Natural killer cell (primary cell): ENCODE data around the gene MT1X. TPM values are rescaled to one million over a fixed set of nuclear protein-coding genes. Genes with fewer than 3 reads are reported as not detected.

ENCODE experiments used
- ATAC-seq, 3 donors: fragments of 150-1000 bp in 2 of 3; fragments of 200-7000 bp in 1 of 3; cut with Tn5 transposase; 1 replicate in 1 of 3; 2 replicates in 2 of 3; pipeline ENCODE4 v1.10.0; 2021; ENCODE audit warnings: mild to moderate bottlenecking in 2 of 3, moderate library complexity in 2 of 3
- DNase-seq, 2 donors: peaks; one replicate each; pipeline versions ENCODE4 v3.0.0 to v3.0.0-alpha.2; 2013 to 2021; ENCODE audit warnings: mixed read lengths in 1 of 2
- H3K27ac ChIP-seq: one replicate; pipeline ENCODE4 v1.5.1; 2013; ENCODE audit warnings: mild to moderate bottlenecking, low read length
- H3K27me3 ChIP-seq: one replicate; pipeline ENCODE4 v1.6.1; 2013; ENCODE audit warnings: low read length; ENCODE audit not compliant: control insufficient read depth, insufficient read depth
- H3K36me3 ChIP-seq: one replicate; pipeline ENCODE4 v1.6.1; 2013; ENCODE audit warnings: low read length; ENCODE audit not compliant: control insufficient read depth, insufficient read depth
- H3K4me1 ChIP-seq: one replicate; pipeline ENCODE4 v1.6.1; 2013; ENCODE audit warnings: low read length; ENCODE audit not compliant: control insufficient read depth, insufficient read depth
- H3K4me3 ChIP-seq: one replicate; pipeline ENCODE4 v1.5.1; 2013; ENCODE audit warnings: low read length
- H3K9me3 ChIP-seq: one replicate; pipeline ENCODE4 v1.6.1; 2013; ENCODE audit warnings: low read length; ENCODE audit not compliant: control insufficient read depth, insufficient read depth
- H3K27ac Mint-ChIP-seq, 2 donors: one replicate each; pipeline ENCODE4 v1.8.0; 2022; ENCODE audit warnings: mild to moderate bottlenecking in 2 of 2, mixed read lengths in 2 of 2, moderate library complexity in 1 of 2
- H3K27me3 Mint-ChIP-seq, 2 donors: one replicate each; pipeline ENCODE4 v1.8.0; 2022; ENCODE audit warnings: low read depth in 2 of 2, mixed read lengths in 2 of 2
- H3K36me3 Mint-ChIP-seq: one replicate; pipeline ENCODE4 v1.8.0; 2022; ENCODE audit warnings: mixed read lengths
- H3K4me1 Mint-ChIP-seq, 2 donors: one replicate each; pipeline ENCODE4 v1.8.0; 2022; ENCODE audit warnings: mixed read lengths in 2 of 2
- H3K4me3 Mint-ChIP-seq: one replicate; pipeline ENCODE4 v1.8.0; 2022; ENCODE audit warnings: mild to moderate bottlenecking, moderate library complexity, mixed read lengths
- H3K9me3 Mint-ChIP-seq, 2 donors: one replicate each; pipeline ENCODE4 v1.8.0; 2022; ENCODE audit warnings: mixed read lengths in 2 of 2
- CTCF ChIP-seq: fragments of 200-600 bp; IDR thresholded peaks from one replicate; pipeline ENCODE4 v1.8.0; 2022; ENCODE audit warnings: antibody characterized with exemption
- WGBS: methylation state at CpG from one replicate; pipeline ENCODE4 v1.1.7; 2013; ENCODE audit warnings: missing lambda C conversion rate; ENCODE audit not compliant: insufficient coverage; 5-methylcytosine and 5-hydroxymethylcytosine counted together
- intact Hi-C: fragments of 100-400 bp; cut with micrococcal nuclease; formaldehyde crosslinking; loops from one replicate; pipeline ENCODE4 v1.14.2; 2022
- total RNA-seq, 4 donors: library from RNA; stranded (reverse); fragments of 120-200 nt in 1 of 4; gene quantifications; one replicate each; pipeline versions ENCODE4 v1.2.3 to v1.2.4, GENCODE V29; 2013 to 2022

MT1X gene
- total RNA-seq, 3 donors from 2014 or later (not counting 1 experiment from before 2014, with no cell fraction given), result 17.6 to 23.1 (median 20.0) TPM

GRCh38 chr16:56709443-56710040 is 27.3 kb downstream of the MT1X start:
- H3K9me3 Mint-ChIP-seq, result no peaks in the 10 kb centered on the region

GRCh38 chr16:56710181-56710737 is 28.0 kb downstream of the MT1X start:
- H3K27me3 Mint-ChIP-seq, result no peaks in the 10 kb centered on the region
- no peak for TF ChIP-seq CTCF
- no peaks in the 10 kb centered on the region for H3K36me3 Mint-ChIP-seq
- no peak overlapping the region for H3K27ac ChIP-seq
- WGBS, result 83% methylated on average over 3 of the region's 3 CpGs
- no peaks in the 10 kb centered on the region for H3K9me3 Mint-ChIP-seq
- H3K4me1 ChIP-seq, result peaks cover 13% of the 10 kb centered on the region
- no peaks in the 10 kb centered on the region for H3K9me3 ChIP-seq
- H3K27ac Mint-ChIP-seq, result no peak overlapping the region
- intact Hi-C loops, result no loop called here
- no peaks in the 10 kb centered on the region for H3K36me3 ChIP-seq
- no peak for ATAC-seq
- H3K4me3 ChIP-seq, result no peak overlapping the region
- no peak for DNase-seq
- no peak overlapping the region for H3K4me3 Mint-ChIP-seq
- no peaks in the 10 kb centered on the region for H3K27me3 ChIP-seq
- H3K4me1 Mint-ChIP-seq, result peaks cover 6 to 12% of the 10 kb centered on the region in 2 donors

More at GRCh38 chr16:56709443-56710040, 27.3 kb downstream of the MT1X start:
- no peak overlapping the region for H3K27ac Mint-ChIP-seq
- ATAC-seq (no peak), DNase-seq (no peak)
- WGBS, result 96% methylated on average over 3 of the region's 4 CpGs
- peaks cover 13% of the 10 kb centered on the region for H3K4me1 ChIP-seq
- H3K27ac ChIP-seq, result no peak overlapping the region
- H3K36me3 ChIP-seq, result no peaks in the 10 kb centered on the region
- intact Hi-C loops, result no loop called here
- H3K27me3 Mint-ChIP-seq, result no peaks in the 10 kb centered on the region
- no peak overlapping the region for H3K4me3 Mint-ChIP-seq
- no peaks in the 10 kb centered on the region for H3K36me3 Mint-ChIP-seq
- no peak for TF ChIP-seq CTCF
- peaks cover 6 to 12% of the 10 kb centered on the region in 2 donors for H3K4me1 Mint-ChIP-seq
- no peak overlapping the region for H3K4me3 ChIP-seq
- H3K27me3 ChIP-seq, result no peaks in the 10 kb centered on the region
- H3K9me3 ChIP-seq, result no peaks in the 10 kb centered on the region

GRCh38 chr16:56711862-56712261 is 29.6 kb downstream of the MT1X start:
- H3K4me3 ChIP-seq, result no peak overlapping the region
- no peaks in the 10 kb centered on the region for H3K36me3 ChIP-seq
- no peak for TF ChIP-seq CTCF
- Mint-ChIP-seq H3K4me3 (no peak overlapping the region), H3K27me3 (no peaks in the 10 kb centered on the region), H3K36me3 (no peaks in the 10 kb centered on the region), H3K27ac (no peak overlapping the region), H3K4me1 (peaks cover 6 to 12% of the 10 kb centered on the region in 2 donors), H3K9me3 (no peaks in the 10 kb centered on the region)
- no CpG with 5 or more reads among the region's 2 CpGs for WGBS
- H3K4me1 ChIP-seq, result peaks cover 13% of the 10 kb centered on the region
- no peaks in the 10 kb centered on the region for H3K9me3 ChIP-seq
- intact Hi-C loops, result no loop called here
- ATAC-seq (no peak), DNase-seq (no peak)
- no peak overlapping the region for H3K27ac ChIP-seq
- no peaks in the 10 kb centered on the region for H3K27me3 ChIP-seq

- TF ChIP-seq CTCF, result no peak
- H3K27ac ChIP-seq, result no peak overlapping the region
- H3K36me3 Mint-ChIP-seq, result no peaks in the 10 kb centered on the region
- H3K4me3 Mint-ChIP-seq, result no peak overlapping the region
- H3K36me3 ChIP-seq, result no peaks in the 10 kb centered on the region
- intact Hi-C loops, result no loop called here
- H3K27me3 ChIP-seq, result no peaks in the 10 kb centered on the region
- no peaks in the 10 kb centered on the region for H3K9me3 ChIP-seq
- H3K4me1 ChIP-seq, result peaks cover 7% of the 10 kb centered on the region
- no peaks in the 10 kb centered on the region for H3K9me3 Mint-ChIP-seq
- WGBS, result 100% methylated on average over 2 of the region's 2 CpGs
- no peak overlapping the region for H3K4me3 ChIP-seq
- no peak overlapping the region for H3K27ac Mint-ChIP-seq
- no peaks in the 10 kb centered on the region for H3K27me3 Mint-ChIP-seq
- DNase-seq (no peak), ATAC-seq (no peak)
- peaks cover 3 to 4% of the 10 kb centered on the region in 2 donors for H3K4me1 Mint-ChIP-seq
Observed at GRCh38 chr16:56713794-56714193, 31.5 kb downstream of the MT1X start.
